ENCODE data around the gene OR52A1. TPM values are rescaled to one million over a fixed set of nuclear protein-coding genes. Genes with fewer than 3 reads are reported as not detected.

The OR52A1 gene
- total and polyA plus RNA-seq, 9 of the 15 experiments (the other 6 are each of a cell fraction or from before 2014, with no cell fraction given) = under 0.01 to 0.33 (median 0.13) TPM; not detected in 3

- TF ChIP-seq FOXP4 (CRISPR knock-in tag; IDR thresholded peaks at IDR 0.05; ENCODE audit: borderline replicate concordance) = no peak
- TF ChIP-seq ZNF511 (CRISPR knock-in tag; IDR thresholded peaks at IDR 0.05) = no peak
- TF ChIP-seq CCAR2 (IDR thresholded peaks at IDR 0.05; ENCODE audit: low read depth, low read length) = no peak
- TF ChIP-seq TBL1XR1 (IDR thresholded peaks at IDR 0.05; ENCODE audit: low read length in 2 of 2) = peak in 1 of 2 experiments; percentile 79; a peak in 3 of 4 replicates
- TF ChIP-seq UBTF (IDR thresholded peaks at IDR 0.05; ENCODE audit: borderline replicate concordance in 1 of 2, low read depth in 2 of 2, low read length in 2 of 2) = no peak
- no peak for TF ChIP-seq ZNF224 (CRISPR knock-in tag; IDR thresholded peaks at IDR 0.05)
- TF ChIP-seq ZNF507 (tag; conservative IDR thresholded peaks at IDR 0.05) = no peak
- TF ChIP-seq RBM39 (optimal IDR thresholded peaks at IDR 0.05; ENCODE audit: low read depth, low read length) = no peak
- TF ChIP-seq ZNF408 (CRISPR knock-in tag; IDR thresholded peaks at IDR 0.05; ENCODE audit: low read depth) = no peak
- peak; percentile 79 for TF ChIP-seq SMAD4 (CRISPR knock-in tag; conservative IDR thresholded peaks at IDR 0.05)
- no peak for TF ChIP-seq TOE1 (IDR thresholded peaks at IDR 0.05; ENCODE audit: borderline replicate concordance)
- TF ChIP-seq TOE1 (CRISPR knock-in tag; IDR thresholded peaks at IDR 0.05; ENCODE audit: borderline replicate concordance, low read depth) = no peak
- TF ChIP-seq ZNF316 (IDR thresholded peaks at IDR 0.05) = no peak
- peak; percentile 66 to 89; a peak in 3 of 4 replicates for TF ChIP-seq TRIM24 (IDR thresholded peaks at IDR 0.05)
- TF ChIP-seq XRCC5 (IDR thresholded peaks at IDR 0.05; ENCODE audit: low read depth, low read length) = no peak
- TF ChIP-seq FOSL1 (tag; conservative IDR thresholded peaks at IDR 0.05) = no peak; the same call in 1 of the 2 replicates
- no peak for TF ChIP-seq HLTF (IDR thresholded peaks at IDR 0.05)
- peak; percentile 78 for TF ChIP-seq SOX6 (IDR thresholded peaks at IDR 0.05)
- TF ChIP-seq TRIM28 (IDR thresholded peaks at IDR 0.05) = no peak
- no peak for TF ChIP-seq ELK1 (CRISPR knock-in tag; IDR thresholded peaks at IDR 0.05)
- TF ChIP-seq PCBP1 (IDR thresholded peaks at IDR 0.05; ENCODE audit: low read depth, low read length, poor library complexity, severe bottlenecking) = no peak
- no peak; the same call in 1 of the 2 replicates for TF ChIP-seq NCOA1 (IDR thresholded peaks at IDR 0.05; ENCODE audit: low read depth)
- no peak for TF ChIP-seq ZNF431 (CRISPR knock-in tag; IDR thresholded peaks at IDR 0.05)
- no peak for TF ChIP-seq RFX5 (IDR thresholded peaks at IDR 0.05; ENCODE audit: low read depth, low read length)
Observed at GRCh38 chr11:5131584-5132335, 22.8 kb downstream of the OR52A1 start (continued).
